GM21786 (cell line): ENCODE results near the gene LEKR1.

ENCODE experiments used
- ATAC-seq: cut with Tn5 transposase; IDR thresholded peaks from one replicate; pipeline ENCODE4 v1.9.1; 2021; ENCODE audit not compliant: unreplicated experiment

LEKR1 gene

GRCh38 chr3:157075693-157076420 lies 249.7 kb downstream of the LEKR1 start:
- no peak for ATAC-seq

- no peak for ATAC-seq
These were observed 251.4 kb downstream of the LEKR1 start for GRCh38 chr3:157077565-157077991.

GRCh38 chr3:157078131-157078810 lies 252.1 kb downstream of the LEKR1 start:
- ATAC-seq = no peak

- no peak for ATAC-seq
These were observed 252.6 kb downstream of the LEKR1 start for GRCh38 chr3:157078811-157079185.

GRCh38 chr3:157079676-157080369 lies 253.7 kb downstream of the LEKR1 start:
- no peak for ATAC-seq

- ATAC-seq = peak; percentile 85
These were observed 255.6 kb downstream of the LEKR1 start for GRCh38 chr3:157081626-157082210.

- no peak for ATAC-seq
These were observed 256.3 kb downstream of the LEKR1 start for GRCh38 chr3:157082305-157082982.

- no peak for ATAC-seq
These were observed 257.7 kb downstream of the LEKR1 start for GRCh38 chr3:157083824-157084223.

- ATAC-seq = no peak
These were observed 260.1 kb downstream of the LEKR1 start for GRCh38 chr3:157086060-157086750.

- no peak for ATAC-seq
These were observed 260.6 kb downstream of the LEKR1 start for GRCh38 chr3:157086775-157087174.

- no peak for ATAC-seq
These were observed 261.2 kb downstream of the LEKR1 start for GRCh38 chr3:157087373-157087772.

- ATAC-seq = no peak
These were observed 261.8 kb downstream of the LEKR1 start for GRCh38 chr3:157087780-157088600.

- ATAC-seq = peak; percentile 59
These were observed 262.7 kb downstream of the LEKR1 start for GRCh38 chr3:157088601-157089454.

GRCh38 chr3:157089455-157090221 lies 263.5 kb downstream of the LEKR1 start:
- peak; percentile 5 for ATAC-seq

GRCh38 chr3:157091083-157091833 lies 265.1 kb downstream of the LEKR1 start:
- no peak for ATAC-seq

GRCh38 chr3:157092230-157092629 lies 266.1 kb downstream of the LEKR1 start:
- ATAC-seq = no peak

- ATAC-seq = peak; percentile 33
These were observed 266.9 kb downstream of the LEKR1 start for GRCh38 chr3:157093096-157093495.
